Measurements from ENCODE around the gene KCNK1. TPM values are rescaled to one million over a fixed set of nuclear protein-coding genes. Genes with fewer than 3 reads are reported as not detected.

Gene KCNK1
- total RNA-seq, 2 experiments from 2014 or later = not detected

- peak; percentile 45 for DNase-seq
- ATAC-seq = peak; percentile 77
- H3K27me3 Mint-ChIP-seq = peaks cover 14% of the 10 kb centered on the region
- POLR2A ChIA-PET = no interaction called here
- CTCF ChIA-PET = no interaction called here
- no peaks in the 10 kb centered on the region for H3K36me3 Mint-ChIP-seq (ENCODE audit: low read depth)
- H3K9me3 Mint-ChIP-seq = no peaks in the 10 kb centered on the region
- no peak for TF ChIP-seq CTCF (IDR thresholded peaks at IDR 0.05)
- H3K4me3 Mint-ChIP-seq = no peak overlapping the region
- H3K4me1 Mint-ChIP-seq (ENCODE audit: low read depth) = peaks cover 11% of the 10 kb centered on the region
- H3K27ac Mint-ChIP-seq = peak overlapping the region; percentile 61
- intact Hi-C loops (cut with micrococcal nuclease) = no loop called here
Observed at GRCh38 chr1:233598891-233599541, 14.9 kb upstream of the KCNK1 start.

- Mint-ChIP-seq H3K4me3 (no peak overlapping the region), H3K27me3 (peaks cover 16% of the 10 kb centered on the region), H3K9me3 (no peaks in the 10 kb centered on the region), H3K36me3 (ENCODE audit: low read depth) (no peaks in the 10 kb centered on the region), H3K4me1 (ENCODE audit: low read depth) (peaks cover 11% of the 10 kb centered on the region), H3K27ac (no peak overlapping the region)
- ATAC-seq = no peak
- DNase-seq = no peak
- intact Hi-C loops (cut with micrococcal nuclease) = no loop called here
- TF ChIP-seq CTCF (IDR thresholded peaks at IDR 0.05) = no peak
- POLR2A ChIA-PET = no interaction called here
- CTCF ChIA-PET = no interaction called here
Observed at GRCh38 chr1:233599542-233600073, 14.3 kb upstream of the KCNK1 start.

- H3K27ac Mint-ChIP-seq = no peak overlapping the region
- CTCF ChIA-PET = no interaction called here
Observed at GRCh38 chr1:233600488-233600887, 13.4 kb upstream of the KCNK1 start.

GRCh38 chr1:233603478-233603877 is 10.4 kb upstream of the KCNK1 start:
- DNase-seq (no peak), ATAC-seq (no peak)
- ChIA-PET POLR2A (no interaction called here), CTCF (no interaction called here)
- Mint-ChIP-seq H3K9me3 (no peaks in the 10 kb centered on the region), H3K4me1 (ENCODE audit: low read depth) (peaks cover 7% of the 10 kb centered on the region), H3K4me3 (no peak overlapping the region), H3K27ac (no peak overlapping the region), H3K27me3 (peaks cover 17% of the 10 kb centered on the region), H3K36me3 (ENCODE audit: low read depth) (no peaks in the 10 kb centered on the region)
- intact Hi-C loops (cut with micrococcal nuclease) = no loop called here
- no peak for TF ChIP-seq CTCF (IDR thresholded peaks at IDR 0.05)

More at GRCh38 chr1:233600488-233600887, 13.4 kb upstream of the KCNK1 start:
- no peak for ATAC-seq
- Mint-ChIP-seq H3K36me3 (ENCODE audit: low read depth) (no peaks in the 10 kb centered on the region), H3K27me3 (peaks cover 16% of the 10 kb centered on the region), H3K9me3 (no peaks in the 10 kb centered on the region), H3K4me3 (no peak overlapping the region), H3K4me1 (ENCODE audit: low read depth) (peaks cover 11% of the 10 kb centered on the region)
- intact Hi-C loops (cut with micrococcal nuclease) = no loop called here
- POLR2A ChIA-PET = no interaction called here
- no peak for DNase-seq
- no peak for TF ChIP-seq CTCF (IDR thresholded peaks at IDR 0.05)

- TF ChIP-seq CTCF (IDR thresholded peaks at IDR 0.05) = no peak
- ChIA-PET POLR2A (no interaction called here), CTCF (no interaction called here)
- DNase-seq = no peak
- H3K9me3 Mint-ChIP-seq = no peaks in the 10 kb centered on the region
- intact Hi-C loops (cut with micrococcal nuclease) = no loop called here
- no peak for ATAC-seq
- H3K27ac Mint-ChIP-seq = no peak overlapping the region
- no peaks in the 10 kb centered on the region for H3K4me1 Mint-ChIP-seq (ENCODE audit: low read depth)
- H3K4me3 Mint-ChIP-seq = no peak overlapping the region
- H3K27me3 Mint-ChIP-seq = peaks cover 20% of the 10 kb centered on the region
- H3K36me3 Mint-ChIP-seq (ENCODE audit: low read depth) = no peaks in the 10 kb centered on the region
Observed at GRCh38 chr1:233605205-233605604, 8.7 kb upstream of the KCNK1 start.

All from activated CD8-positive, alpha-beta T cell treated with anti-CD3 and anti-CD28 coated beads for 36 hours (primary cell).